ENCODE results near the gene DNAH11.

DNA sequence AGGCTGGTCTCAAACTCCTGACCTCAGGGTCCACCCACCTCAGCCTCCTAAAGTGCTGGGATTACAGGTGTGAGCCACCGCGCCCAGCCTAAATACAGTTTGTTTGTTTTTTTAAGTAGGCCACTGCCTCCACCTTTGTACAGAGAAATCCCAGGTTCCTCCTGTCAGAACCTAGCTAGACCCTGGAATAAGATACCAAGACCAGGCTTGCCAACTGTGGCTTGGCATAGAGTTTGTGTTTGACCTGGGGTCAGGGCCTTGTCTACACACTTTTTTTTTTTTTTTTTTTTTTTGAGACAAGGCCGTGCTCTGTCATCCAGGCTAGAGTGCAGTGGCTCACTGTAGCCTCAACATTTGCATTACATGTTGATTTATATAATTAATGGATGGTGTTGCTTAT lies 34.3 kb upstream of the DNAH11 start:
- TF ChIP-seq CTCF (conservative IDR thresholded peaks at IDR 0.05): no peak
- no peak for TF ChIP-seq ZFX (IDR thresholded peaks at IDR 0.05)

Measured in C4-2B (cell line).